HG03558 (cell line): Measurements from ENCODE around the gene GPR108.

ENCODE experiments used
- ATAC-seq: cut with Tn5 transposase; IDR thresholded peaks from one replicate; pipeline ENCODE4 v1.9.1; 2021; ENCODE audit warnings: moderate number of reproducible peaks; ENCODE audit not compliant: unreplicated experiment; ENCODE audit errors: extremely low read depth

The GPR108 gene

GRCh38 chr19:6685482-6685881 lies 51.9 kb downstream of the GPR108 start:
- no peak for ATAC-seq

GRCh38 chr19:6683971-6684370 lies 53.4 kb downstream of the GPR108 start:
- ATAC-seq, result no peak

- ATAC-seq, result no peak
These were observed 54.7 kb downstream of the GPR108 start for GRCh38 chr19:6682607-6683128.

GRCh38 chr19:6680141-6680540 lies 57.2 kb downstream of the GPR108 start:
- no peak for ATAC-seq
